ENCODE results near the gene PIAS2.
"Not testable (repeated sequence)": the region's sequence is repeated elsewhere in the genome, so short reads cannot be mapped to it uniquely, and the experiment has no call there.

PIAS2 gene, protein sequence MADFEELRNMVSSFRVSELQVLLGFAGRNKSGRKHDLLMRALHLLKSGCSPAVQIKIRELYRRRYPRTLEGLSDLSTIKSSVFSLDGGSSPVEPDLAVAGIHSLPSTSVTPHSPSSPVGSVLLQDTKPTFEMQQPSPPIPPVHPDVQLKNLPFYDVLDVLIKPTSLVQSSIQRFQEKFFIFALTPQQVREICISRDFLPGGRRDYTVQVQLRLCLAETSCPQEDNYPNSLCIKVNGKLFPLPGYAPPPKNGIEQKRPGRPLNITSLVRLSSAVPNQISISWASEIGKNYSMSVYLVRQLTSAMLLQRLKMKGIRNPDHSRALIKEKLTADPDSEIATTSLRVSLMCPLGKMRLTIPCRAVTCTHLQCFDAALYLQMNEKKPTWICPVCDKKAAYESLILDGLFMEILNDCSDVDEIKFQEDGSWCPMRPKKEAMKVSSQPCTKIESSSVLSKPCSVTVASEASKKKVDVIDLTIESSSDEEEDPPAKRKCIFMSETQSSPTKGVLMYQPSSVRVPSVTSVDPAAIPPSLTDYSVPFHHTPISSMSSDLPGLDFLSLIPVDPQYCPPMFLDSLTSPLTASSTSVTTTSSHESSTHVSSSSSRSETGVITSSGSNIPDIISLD

DNA sequence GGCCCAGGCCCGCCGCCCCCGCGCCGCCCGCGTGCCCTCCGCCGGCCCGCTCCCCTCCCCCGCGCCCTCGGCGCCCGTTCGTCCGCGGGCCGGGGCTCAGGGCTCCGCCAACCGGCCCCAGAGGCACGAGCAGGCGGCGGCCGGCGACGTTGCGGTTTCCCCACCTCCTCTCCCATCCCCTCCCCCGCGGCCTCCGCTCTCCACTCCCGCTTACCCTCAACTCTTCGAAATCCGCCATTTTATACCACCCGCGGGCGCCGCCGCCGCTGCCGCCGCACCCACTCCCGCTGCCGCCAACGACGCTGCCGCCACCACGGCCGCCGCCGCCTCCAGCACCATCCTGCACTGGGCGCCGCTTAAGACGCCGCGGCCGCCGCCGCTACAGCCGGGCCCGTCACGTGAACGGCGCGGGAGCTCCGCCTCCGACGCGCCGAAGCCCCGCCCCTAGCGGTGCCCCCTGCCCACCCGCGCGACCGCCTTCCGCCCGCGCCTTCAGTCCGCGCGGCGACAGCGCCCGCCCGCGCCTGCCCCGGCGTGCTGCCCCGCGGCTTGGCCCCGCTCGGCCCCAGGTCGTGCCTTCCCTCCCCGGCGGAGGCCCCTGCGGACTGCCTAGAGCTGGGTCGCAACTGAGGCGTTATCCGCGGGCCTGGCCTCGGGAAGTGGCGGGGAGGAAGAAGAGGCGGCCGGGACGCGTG is at the start of gene PIAS2, which contains the start of gene KATNAL2:
PIAS2 (minus strand) TSS at position 400 of the 695 bp plus-strand sequence; CDS start at position 238, 162 bp downstream.
KATNAL2 (plus strand) TSS at position 495 of the 695 bp plus-strand sequence. CDS start 29,271 bp downstream, outside the sequence.
- no peak for FAIRE-seq

DNA sequence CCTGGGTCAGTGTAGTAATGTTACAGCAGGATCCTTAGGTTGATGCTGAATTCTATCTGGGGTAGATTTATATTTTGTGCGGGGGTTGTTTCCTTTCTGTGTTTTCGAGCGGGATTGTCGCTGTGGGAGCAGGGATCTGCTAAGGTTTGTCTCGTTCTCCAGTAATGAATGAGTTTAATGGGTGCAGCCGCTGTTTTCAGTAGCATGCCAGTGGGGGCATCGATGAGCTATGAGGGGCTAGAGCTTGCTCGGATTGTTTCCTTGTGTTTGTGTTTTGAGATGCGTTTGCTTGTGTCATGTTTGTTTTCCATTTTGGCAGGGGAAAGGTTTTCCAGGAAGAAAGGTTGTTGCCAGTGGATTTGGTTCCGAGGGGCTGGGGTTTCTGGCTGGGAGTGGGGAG is 49.0 kb upstream of the PIAS2 start:
- not testable (repeated sequence) for FAIRE-seq

DNA sequence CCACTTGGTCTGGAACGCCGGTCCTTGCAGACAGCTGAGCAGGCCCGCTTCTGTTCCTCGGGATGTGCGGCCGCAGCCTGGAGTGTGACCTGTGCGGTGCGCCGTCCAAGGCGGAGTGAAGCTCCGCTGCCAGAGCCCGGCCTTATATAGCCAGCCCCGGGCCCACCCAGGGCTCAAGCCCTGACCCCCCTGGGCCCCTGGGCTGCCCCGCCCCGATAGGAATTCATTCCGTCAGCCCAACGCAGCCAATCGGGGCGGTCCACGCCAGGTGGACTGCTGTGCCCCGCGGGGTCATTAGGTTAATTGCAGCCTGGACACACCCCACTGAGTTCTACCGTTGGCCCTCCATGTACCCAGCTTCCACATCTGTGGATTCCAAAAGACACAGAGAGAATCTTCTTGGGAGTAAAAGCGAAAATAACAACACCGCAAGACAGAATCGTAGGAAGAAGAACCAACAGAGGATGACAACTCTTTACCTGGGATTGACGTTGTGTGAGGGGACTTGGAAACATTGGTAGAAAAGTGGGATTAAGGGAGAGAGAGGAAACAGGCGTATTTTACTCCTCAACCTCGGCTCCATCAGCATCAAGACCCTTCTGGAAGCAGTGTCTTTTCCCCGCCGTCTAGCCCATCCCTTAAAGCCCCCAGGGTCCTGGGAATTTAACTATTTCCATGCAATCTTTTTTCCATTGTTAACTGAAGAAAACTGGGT is 47.4 kb upstream of the PIAS2 start:
- FAIRE-seq, result not testable (repeated sequence)

DNA sequence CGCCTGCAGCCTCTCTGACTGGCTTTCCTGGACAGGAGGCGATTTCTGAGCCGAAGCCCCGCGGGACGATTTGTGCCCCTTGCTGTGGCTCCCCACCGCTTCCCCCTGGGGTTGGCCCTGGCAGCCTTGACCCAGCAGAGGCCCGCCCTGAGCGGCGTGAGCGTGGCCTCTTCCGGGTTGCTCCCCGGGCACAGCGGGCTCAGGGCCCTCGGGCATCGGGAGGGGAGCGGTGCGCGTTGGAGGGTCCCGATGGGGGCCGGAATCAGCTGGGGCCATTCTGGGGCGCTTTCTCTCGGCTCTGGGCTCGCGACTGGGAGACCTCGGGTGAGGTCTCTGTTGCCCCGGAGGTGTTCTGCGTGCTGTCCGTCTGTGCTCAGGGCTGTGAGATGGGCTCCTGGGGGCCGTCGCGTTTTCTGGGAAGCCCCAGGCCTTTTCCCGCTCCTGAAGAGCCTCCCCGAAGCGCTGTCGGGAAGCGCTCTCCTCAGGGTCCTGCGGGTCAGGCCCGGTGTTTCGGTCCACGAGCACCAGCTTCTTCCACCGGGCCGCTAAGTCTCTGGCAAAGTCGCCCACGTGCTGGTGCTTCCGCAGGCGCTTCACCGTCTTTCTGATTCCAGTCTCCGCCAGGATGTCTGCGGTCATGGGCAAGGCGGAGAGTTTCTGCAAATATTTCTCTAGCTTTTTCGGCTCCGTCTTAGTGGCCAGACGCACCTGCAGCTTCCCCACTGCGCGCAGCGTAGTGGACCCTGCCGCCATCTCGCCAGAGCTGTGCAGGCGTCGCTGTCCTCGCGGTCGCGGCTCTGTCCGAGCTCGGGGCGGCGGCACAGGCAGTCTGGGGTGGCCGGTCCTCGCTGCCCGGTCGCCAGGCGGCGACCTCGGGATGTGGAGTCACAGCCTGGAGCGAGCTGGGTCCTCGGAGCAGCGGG is 46.6 kb upstream of the PIAS2 start:
- FAIRE-seq, result not testable (repeated sequence)

DNA sequence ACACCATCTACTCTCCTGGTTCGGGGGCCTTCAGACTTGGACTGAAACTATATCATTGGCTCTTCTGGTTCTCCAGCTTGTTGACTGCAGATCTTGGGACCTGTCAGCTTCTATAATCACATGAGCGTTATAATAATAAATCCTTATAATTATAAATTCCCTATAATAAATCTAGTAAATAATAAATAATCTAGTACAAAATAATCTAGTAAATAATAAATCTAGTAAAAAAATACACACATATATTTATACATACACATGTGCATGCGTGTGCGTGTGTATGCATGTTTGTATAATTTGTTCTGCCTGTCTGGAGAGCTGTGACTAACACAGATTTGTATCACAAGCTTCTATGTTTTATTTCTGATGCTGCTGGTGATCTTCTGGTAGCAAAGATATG is 40.9 kb upstream of the PIAS2 start:
- no peak for FAIRE-seq

DNA sequence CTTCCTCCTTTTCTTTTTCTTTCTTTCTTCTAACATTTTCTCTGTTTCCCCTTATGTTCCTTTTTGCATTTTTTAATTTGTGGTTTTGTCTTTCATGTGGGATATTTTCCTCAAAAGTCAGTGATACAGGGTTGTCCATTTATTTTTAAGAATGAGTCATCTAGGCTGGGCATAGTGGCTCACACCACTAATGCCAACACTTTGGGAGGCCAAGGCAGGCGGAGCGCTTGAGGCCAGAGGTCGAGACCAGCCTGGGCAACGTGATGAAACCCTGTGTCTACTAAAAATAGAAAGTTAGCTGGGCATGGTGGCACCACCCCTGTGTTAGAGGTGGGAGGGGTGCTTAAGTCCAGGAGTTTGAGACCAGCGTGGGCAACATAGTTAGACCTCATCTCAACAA is 35.9 kb upstream of the PIAS2 start:
- no peak for FAIRE-seq

DNA sequence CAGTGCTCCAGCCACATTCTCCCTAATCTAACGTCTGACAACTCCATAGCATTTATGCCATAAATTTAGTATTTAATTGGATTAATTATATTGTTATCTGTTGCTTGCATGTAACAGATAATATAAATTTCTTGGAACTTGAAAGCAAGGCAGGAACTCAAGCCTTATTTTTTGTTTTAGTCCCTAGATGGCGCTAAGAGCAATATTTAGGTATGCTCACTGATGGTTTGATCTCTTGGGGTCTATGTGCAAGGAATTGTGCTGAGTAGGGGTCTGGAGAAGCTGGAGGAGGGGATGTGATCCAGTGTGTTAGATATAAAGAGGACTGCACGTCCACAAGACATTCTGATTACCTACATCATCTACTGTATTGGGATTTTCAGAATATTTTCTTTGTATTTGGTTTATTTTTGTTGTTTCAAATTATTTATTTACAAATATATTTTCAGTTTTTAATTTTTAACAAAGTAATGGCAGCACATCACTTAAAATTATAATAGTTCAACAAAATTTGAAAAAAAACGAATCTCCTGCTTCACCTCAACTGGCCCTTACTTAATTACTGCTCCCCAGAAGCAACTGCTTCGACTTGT is 32.9 kb upstream of the PIAS2 start:
- FAIRE-seq, result no peak

DNA sequence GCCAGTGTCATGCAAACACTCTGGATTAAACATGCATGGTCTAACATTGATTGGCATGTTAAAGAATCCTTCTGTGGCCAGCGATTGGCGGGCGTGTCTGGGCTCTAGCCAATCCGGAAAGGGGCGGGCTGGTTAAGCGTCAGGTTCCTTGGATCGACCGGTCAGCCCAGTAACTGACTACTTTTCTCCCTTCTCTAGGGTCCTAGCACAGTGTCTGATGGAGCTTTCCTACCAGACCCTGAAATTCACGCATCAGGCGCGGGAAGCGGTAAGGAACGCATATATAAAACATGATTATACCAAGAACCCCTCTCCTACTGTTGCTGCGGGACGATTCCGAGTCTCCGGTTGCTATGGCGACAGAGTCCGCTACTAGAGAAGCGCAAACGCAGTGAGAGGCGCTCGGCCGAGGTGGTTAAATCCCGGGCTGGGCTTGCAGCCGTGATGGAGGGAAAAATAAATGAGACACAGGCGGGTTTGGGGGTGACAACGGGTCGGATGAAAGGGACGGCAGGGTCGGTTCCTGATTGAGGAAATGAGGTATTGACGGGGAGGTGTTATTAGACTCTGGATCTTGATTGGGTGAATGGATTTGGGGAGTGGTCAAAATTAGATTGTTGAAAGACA is 29.5 kb upstream of the PIAS2 start:
- no peak for FAIRE-seq

DNA sequence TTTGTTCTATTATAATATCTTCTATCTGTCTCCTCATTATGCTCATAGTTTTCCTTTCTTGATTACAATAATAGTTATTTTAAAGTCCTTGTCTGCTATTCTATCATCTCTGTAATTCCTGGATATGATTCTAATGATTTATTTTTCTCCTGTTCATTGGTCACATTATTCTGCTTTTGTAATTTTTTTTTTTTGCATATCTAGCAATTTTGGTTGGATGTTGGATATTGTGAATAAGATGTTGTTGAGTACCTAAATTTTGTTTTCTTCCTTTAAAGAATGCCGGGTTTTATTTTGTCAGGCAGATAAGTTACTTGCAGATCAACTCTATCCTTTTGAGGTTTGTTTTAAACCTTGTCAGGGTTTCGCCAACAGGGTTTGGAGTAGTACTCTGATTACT is 25.3 kb upstream of the PIAS2 start:
- FAIRE-seq, result no peak

DNA sequence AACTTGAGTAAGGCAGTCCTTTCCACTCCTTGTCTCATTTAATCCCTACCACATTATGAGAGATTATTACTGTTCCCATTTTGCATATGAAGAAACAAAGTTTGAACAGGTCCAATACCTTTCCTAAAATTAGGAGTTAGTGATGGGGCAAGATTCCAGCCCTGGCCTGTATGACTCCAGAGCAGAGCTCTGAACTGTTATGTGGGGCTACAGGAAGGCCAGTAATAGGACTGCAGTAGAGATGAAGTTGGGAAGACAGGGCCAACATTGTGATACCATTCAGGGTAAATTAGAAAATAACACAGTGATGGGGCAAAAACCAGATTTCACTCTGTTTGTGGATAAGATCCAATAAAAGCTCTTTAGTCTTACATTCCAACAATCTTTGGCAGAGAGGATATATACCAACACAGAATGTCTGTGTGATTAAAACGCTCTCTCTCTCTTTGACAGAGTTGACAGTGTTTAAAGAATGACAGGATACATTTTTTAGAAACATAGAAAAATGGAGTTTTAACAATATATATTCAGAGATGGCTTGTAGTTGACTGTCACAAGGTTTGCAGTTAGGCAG is 22.8 kb upstream of the PIAS2 start:
- no peak for FAIRE-seq

DNA sequence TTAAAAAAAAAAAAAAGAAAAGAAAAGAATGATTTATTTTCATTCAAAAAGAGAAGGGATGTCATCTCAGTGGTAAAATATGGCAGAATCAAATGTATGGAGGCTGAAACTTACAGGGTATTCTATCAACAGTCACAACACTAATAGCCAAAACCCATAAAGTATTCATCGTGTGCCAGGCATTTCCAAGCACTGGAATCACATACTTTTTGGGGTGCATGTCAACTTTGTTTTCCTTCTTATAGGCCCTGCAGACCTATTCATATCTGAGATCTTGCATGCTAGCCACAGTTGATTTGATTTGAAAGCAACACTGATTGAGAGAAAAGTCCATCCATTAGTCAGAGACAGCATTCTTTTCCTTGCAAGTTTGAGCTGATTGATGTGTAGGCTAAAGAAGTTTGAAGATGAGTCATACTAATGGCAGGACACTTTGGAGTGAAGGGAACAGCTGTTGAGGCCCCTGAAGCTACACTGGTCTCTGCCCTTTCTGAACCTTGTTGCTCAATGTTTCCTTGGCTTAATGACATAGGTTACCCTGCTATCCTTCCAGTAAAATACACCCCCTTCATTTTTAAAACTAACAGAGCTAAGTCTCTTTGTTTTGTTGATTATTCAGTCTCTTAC is 22.1 kb upstream of the PIAS2 start:
- FAIRE-seq, result no peak

DNA sequence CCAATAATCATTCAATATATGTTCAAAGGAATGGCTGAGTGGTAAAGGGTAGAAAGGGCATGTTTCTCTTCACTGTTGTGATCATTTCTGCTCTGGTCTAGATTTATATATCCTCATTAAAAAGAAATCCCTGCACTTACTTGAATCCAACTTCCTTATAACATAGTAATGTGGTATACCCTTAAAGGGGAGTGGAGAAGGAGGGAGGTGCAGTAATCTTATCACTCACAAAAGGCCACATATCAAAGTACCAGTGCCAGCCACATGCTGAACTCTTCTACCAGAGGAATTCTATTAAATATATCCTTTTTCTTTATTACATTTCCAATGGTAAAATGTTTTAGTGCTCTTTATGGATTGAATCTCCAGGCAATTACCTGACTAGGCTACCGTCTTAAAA is 3.3 kb upstream of the PIAS2 start:
- FAIRE-seq, result no peak

DNA sequence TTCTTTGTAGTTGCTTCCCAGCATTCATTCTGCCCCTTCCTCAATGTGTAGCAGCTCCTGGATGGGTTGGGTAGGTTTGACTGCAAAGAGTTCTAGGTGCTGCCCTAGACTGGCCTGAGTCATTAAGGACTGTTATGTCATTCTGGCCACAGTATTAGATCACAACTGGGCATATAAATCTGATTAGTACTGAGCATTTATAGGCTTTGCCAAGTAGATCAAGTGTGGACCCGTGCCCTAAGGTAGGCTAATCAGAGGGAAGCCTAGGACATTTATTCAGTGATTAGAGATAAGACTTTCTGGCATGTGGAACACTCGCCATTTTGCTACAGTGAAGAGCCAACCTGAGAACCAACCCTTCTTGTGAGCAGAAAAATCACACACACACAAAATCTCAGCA is 2.8 kb upstream of the PIAS2 start:
- FAIRE-seq, result no peak

DNA sequence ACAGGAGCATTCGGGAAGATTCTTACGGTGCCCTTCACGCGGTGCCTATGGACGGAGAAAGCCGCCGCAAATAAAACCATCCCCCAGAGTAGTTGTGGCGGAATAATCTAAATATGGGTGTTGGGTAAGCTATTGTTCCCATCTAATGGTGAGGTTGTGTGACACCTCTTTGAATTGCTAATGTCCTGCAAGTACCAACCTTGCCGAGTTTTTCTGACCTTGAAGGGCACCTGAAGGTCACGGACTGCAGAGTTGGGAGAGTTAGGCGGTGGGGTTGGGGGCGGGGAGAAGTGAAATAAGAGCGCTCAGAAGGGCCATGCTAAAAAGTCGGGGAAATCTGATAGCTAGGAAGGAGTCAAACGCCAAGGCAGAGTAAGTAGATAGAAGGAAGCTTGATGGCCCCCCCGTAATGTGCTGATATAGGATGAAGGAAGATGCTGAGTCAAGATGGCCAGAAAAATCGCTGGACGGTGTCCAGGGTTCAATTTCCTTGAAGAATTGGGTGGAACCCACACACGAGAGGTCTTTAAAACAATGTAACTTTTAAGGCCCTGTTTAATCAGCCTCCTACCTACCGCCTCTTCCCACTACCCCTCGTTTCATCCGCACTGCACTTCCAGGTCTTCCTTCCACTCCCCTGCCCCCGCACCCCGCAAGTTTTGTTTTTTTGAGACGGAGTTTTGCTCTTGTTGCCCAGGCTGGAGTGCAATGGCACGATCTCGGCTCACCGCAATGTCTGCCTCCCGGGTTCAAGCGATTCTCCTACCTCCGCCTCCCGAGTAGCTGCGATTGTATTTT is 695 bp upstream of the PIAS2 start:
- FAIRE-seq, result no peak

DNA sequence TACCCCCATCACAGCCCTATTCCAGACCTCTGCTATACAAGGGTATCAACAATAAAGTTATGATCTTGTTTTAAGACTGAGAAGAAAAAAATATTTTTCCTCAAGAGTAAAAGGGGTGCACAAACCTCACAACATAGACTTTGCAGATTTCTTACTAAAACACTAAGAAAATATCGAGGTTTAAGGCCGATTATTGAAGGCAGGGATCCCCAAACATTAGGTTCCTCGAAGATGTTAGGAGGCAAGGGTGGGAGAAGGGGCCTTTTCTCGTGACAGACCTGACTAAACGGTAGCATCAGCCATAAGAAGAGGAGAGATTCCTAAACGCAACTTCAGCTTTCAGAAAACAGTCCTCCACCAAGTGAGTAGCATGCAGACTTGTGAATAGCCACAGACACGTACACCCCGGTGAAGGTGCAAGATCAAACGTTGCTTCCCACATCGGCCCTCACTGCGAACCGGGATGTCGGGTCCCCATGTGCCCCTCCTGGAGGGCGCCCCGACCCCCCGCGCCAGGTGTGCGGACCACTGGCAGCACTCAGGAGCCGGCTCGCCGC is 678 bp downstream of the PIAS2 start:
- FAIRE-seq, result no peak

DNA sequence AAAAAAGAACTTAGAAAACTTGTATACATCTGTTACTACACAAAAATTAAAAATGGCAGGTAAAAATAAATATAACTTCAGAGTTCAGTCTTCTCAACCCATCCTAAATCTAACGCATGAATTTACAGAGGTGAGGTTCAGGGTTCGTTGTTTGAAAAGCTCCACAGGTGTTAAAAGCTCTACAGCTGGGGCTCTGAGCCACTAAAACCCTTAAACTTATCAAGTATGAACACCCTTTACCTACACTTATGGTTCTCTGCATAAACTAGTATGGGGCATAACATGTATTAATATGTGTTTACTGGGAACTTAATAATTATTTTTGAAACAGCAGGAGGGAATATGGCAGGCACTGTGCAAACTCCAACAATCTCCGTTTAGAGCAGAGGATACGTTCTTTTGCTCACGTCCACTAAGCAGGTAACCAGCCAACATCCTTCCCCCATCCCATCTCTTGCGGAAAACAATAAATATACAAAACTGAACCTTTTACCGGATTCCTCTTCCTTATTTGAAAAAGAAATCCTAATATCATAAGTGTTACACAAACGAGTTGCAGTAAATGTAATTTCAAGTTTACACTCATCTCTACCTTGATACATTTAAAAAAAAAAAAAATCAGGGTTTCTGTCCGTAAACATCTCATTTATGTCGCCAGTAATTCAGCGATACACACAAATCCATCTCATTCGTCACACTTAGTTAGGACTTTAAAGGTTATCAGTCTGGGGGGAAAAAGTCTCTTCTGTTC is 1.3 kb downstream of the PIAS2 start:
- no peak for FAIRE-seq

DNA sequence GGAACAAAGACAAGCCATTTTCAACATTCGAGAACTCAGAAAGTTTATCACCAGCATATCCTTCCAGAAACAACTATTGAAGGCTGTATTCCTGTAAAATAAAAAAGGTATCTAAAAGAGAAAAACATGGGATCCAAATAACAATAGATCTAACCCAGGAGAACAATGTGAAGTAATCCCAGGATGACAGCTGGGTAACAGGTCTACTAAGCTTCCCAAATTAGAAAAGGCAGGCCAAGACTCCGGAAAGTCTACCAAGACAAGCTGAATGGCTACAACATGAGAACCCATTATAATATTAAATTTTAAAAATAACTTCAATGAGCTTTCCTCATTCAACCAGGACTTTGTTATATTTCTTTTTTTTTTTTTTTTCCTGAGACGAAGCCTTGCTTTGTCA is 6.5 kb downstream of the PIAS2 start:
- no peak for FAIRE-seq

DNA sequence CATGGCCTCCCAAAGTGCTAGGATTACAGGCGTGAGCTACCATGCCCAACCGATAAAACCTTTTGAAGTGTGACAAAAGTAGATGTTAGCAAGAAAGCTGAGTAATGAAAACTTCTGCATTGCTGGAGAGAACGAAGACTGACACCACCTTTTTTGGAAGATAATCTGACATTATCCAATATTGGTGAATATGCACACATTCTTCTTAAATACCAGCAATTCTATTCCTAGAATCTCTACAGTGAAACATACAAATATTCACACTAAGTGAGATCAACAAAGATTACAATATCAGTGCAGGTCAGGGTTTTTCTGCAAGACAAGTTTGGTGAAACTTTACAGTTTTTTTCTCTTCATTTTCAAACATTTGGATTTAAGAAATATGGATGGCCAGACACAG is 7.8 kb downstream of the PIAS2 start:
- FAIRE-seq, result no peak

Data from colon (tissue), 2 donors.